Body of pancreas (tissue), 4 donors: ENCODE data around the gene HYAL2. TPM values are rescaled to one million over a fixed set of nuclear protein-coding genes. Genes with fewer than 3 reads are reported as not detected.

ENCODE experiments used
- ATAC-seq: fragments of 150-250 bp; one replicate; pipeline ENCODE4 v1.9.1; 2016
- DNase-seq, 4 donors: peaks; one replicate each; pipeline ENCODE4 v3.0.0-alpha.2; 2019
- H3K27ac ChIP-seq, 4 donors: fragments of 200-600 bp; sonication (generic); 1 replicate in 3 of 4; 2 replicates in 1 of 4; pipeline versions ENCODE4 v1.5.1 to v1.6.1; 2016 to 2019; ENCODE audit warnings: mild to moderate bottlenecking in 1 of 4, mixed read lengths in 1 of 4, moderate library complexity in 1 of 4
- H3K27me3 ChIP-seq, 2 donors: fragments of 200-600 bp; sonication (generic); one replicate each; pipeline ENCODE4 v1.6.0; 2016; ENCODE audit warnings: mild to moderate bottlenecking in 1 of 2
- H3K36me3 ChIP-seq, 2 donors: fragments of 200-600 bp; sonication (generic); replicated peaks in 1 of 2; 2 replicates each; pipeline ENCODE4 v1.5.1; 2016; ENCODE audit warnings: low read depth in 2 of 2; ENCODE audit not compliant: insufficient read depth in 1 of 2
- H3K4me1 ChIP-seq: fragments of 200-600 bp; sonication (generic); one replicate; pipeline ENCODE4 v1.6.0; 2016
- H3K4me3 ChIP-seq, 2 donors: fragments of 200-600 bp; sonication (generic); 1 replicate in 1 of 2; 2 replicates in 1 of 2; pipeline ENCODE4 v1.5.1; 2016 to 2019
- H3K9me3 ChIP-seq, 3 donors: fragments of 200-600 bp; sonication (generic); 1 replicate in 2 of 3; 2 replicates in 1 of 3; pipeline ENCODE4 v1.5.1; 2016
- POLR2A ChIP-seq, 3 donors: fragments of 450-650 bp; IDR thresholded peaks; one replicate each; pipeline ENCODE4 v1.6.1; 2016; ENCODE audit warnings: antibody characterized with exemption in 3 of 3, mild to moderate bottlenecking in 2 of 3
- WGBS, 2 donors: methylation state at CpG; one replicate each; pipeline ENCODE4 v1.1.5; 2017; 5-methylcytosine and 5-hydroxymethylcytosine counted together
- intact Hi-C: fragments of 100-400 bp; cut with DNase I; formaldehyde crosslinking; loops from one replicate; pipeline ENCODE4 v1.15.1; 2023
- total RNA-seq, 2 donors: library from RNA; depleted of rRNA; stranded (reverse); fragments of >200 nt; gene quantifications; one replicate each; pipeline ENCODE4 v1.1.0, GENCODE V29; 2016
- TF ChIP-seq, protein P1 (sequence below), 7 experiments: fragments of 450-650 bp in 4 of 7; fragments of 200-600 bp in 3 of 7; sonication (generic) in 3 of 7; IDR thresholded peaks; one replicate each; pipeline ENCODE4 v1.5.1; 2016 to 2019; ENCODE audit warnings: antibody characterized with exemption in 7 of 7

The HYAL2 gene
- total RNA-seq, 2 donors from 2014 or later, result 35.6 to 48.3 TPM

DNA sequence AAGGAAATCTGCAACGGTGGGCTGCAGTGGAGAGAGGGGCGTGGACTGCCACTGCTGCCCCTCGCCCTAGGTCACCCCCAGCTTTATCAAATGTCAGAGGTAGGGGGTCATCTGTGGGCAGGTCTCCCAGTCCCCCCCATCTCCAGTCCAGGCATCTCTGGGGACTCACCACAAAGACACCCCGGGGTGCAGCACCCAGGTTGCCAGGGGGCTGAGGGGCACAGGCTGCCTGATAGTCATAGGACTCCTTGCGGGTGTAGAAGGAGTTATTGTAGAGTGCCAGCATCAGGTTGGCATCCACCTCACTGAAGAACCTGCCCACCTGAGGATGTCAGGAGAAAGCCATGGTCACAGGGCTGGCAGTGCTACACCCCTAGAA is 43.3 kb upstream of the HYAL2 start:
- WGBS, 2 donors, result 54 to 86% methylated on average over 1 to 5 of the region's 5 CpGs

DNA sequence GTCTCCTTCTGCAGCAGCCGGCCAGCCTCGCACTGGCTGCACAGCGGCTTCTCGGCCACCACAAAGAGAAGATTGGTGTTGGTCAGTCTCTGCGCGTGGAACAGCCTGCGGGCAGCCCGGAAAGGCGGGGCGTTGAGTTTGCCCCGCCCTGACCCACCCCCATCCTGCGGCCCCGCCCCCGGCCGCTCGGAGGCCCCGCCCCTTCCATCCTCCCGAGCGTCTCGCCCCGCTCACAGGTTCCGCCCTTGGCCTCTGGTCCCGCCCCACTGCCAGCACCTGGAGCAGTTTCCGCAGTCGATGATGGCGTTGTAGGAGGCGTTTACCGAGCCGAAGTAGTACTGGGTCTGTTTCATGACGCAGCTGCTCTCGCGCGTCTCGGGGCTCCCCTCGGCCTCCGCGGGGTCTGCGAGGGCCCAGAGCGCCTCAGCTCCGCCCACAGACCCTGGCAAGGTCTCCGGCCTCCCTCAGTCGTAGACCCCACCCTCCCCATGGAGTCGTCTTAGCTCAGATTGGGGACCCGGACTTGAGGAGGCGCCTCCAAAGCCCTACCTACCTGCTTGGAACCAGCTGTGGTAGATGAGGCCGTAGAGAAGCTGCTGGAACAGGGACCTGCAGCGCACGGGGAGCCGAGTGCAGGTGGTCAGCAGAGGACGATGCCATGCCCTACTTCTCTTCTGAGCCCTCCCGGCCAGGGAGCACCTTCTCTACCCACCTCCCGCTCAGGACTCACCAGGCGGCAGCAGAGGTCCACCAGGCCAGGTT is 42.7 kb upstream of the HYAL2 start:
- peak overlapping the region; percentile 57 to 79 (median 70) for H3K27ac ChIP-seq
- no peaks in the 10 kb centered on the region for H3K27me3 ChIP-seq
- TF ChIP-seq, protein P1, sequence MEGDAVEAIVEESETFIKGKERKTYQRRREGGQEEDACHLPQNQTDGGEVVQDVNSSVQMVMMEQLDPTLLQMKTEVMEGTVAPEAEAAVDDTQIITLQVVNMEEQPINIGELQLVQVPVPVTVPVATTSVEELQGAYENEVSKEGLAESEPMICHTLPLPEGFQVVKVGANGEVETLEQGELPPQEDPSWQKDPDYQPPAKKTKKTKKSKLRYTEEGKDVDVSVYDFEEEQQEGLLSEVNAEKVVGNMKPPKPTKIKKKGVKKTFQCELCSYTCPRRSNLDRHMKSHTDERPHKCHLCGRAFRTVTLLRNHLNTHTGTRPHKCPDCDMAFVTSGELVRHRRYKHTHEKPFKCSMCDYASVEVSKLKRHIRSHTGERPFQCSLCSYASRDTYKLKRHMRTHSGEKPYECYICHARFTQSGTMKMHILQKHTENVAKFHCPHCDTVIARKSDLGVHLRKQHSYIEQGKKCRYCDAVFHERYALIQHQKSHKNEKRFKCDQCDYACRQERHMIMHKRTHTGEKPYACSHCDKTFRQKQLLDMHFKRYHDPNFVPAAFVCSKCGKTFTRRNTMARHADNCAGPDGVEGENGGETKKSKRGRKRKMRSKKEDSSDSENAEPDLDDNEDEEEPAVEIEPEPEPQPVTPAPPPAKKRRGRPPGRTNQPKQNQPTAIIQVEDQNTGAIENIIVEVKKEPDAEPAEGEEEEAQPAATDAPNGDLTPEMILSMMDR (IDR thresholded peaks at IDR 0.05), result peak in 3 of 7 experiments; percentile 14 to 23 (median 20)
- peak; percentile 80 to 88 (median 81) for TF ChIP-seq POLR2A (IDR thresholded peaks at IDR 0.05)
- H3K4me3 ChIP-seq, result peak overlapping the region; percentile 47 to 48
- H3K9me3 ChIP-seq, result no peaks in the 10 kb centered on the region
- ATAC-seq (peak; percentile 95), DNase-seq (peak; percentile 95 to 97 (median 96))
- H3K4me1 ChIP-seq, result peaks cover 30% of the 10 kb centered on the region
- no peaks in the 10 kb centered on the region for H3K36me3 ChIP-seq
- 2% methylated on average over 9 to 53 of the region's 53 CpGs for WGBS, 2 donors
- intact Hi-C loops, result no loop called here

More for the DNA sequence above, 43.3 kb upstream of the HYAL2 start:
- peak overlapping the region in 3 of 4 donors; percentile 57 to 79 (median 69) for H3K27ac ChIP-seq
- H3K36me3 ChIP-seq, result no peaks in the 10 kb centered on the region
- DNase-seq (no peak), ATAC-seq (no peak)
- intact Hi-C loops, result no loop called here
- peaks cover 30% of the 10 kb centered on the region for H3K4me1 ChIP-seq
- peak overlapping the region; percentile 47 to 48 for H3K4me3 ChIP-seq
- no peaks in the 10 kb centered on the region for H3K9me3 ChIP-seq
- no peaks in the 10 kb centered on the region for H3K27me3 ChIP-seq
- TF ChIP-seq POLR2A (IDR thresholded peaks at IDR 0.05), result no peak
- TF ChIP-seq, protein P1 (IDR thresholded peaks at IDR 0.05), result no peak

DNA sequence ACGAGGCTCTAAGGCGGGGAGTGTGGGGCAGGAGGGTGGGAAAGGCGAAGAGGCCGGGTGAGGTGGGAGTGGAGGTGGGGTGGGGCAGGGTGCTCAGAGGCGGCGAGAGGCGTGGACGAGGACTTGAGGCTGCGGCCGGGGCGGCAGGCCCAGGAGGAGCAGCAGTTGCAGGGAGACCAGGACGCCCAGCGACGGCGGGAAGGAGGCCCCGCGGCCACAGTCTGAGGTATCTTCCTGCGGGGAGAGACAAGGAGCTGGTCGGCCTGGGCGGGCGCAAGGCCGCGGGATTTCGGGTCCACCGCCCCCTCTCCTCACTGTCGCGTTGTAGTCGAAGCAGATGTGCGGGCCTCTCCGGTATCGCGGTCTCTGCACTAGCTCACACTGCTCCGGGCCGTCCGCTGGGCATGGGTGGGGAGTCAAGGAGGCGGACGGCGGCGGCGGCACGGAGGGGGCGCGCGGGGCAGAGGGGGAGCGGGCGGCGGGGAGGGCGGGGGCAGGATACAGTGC is 42.1 kb upstream of the HYAL2 start:
- Histone ChIP-seq H3K36me3 (no peaks in the 10 kb centered on the region), H3K27me3 (no peaks in the 10 kb centered on the region), H3K4me3 (peak overlapping the region; percentile 47 to 48), H3K27ac (peak overlapping the region in 3 of 4 donors; percentile 43 to 69 (median 44)), H3K9me3 (no peaks in the 10 kb centered on the region), H3K4me1 (peaks cover 30% of the 10 kb centered on the region)
- WGBS, 2 donors, result 16 to 34% methylated on average over 17 to 45 of the region's 48 CpGs
- TF ChIP-seq, protein P1 (IDR thresholded peaks at IDR 0.05), result no peak
- TF ChIP-seq POLR2A (IDR thresholded peaks at IDR 0.05), result no peak
- DNase-seq, result no peak
- intact Hi-C loops, result no loop called here
- ATAC-seq, result peak; percentile 36

DNA sequence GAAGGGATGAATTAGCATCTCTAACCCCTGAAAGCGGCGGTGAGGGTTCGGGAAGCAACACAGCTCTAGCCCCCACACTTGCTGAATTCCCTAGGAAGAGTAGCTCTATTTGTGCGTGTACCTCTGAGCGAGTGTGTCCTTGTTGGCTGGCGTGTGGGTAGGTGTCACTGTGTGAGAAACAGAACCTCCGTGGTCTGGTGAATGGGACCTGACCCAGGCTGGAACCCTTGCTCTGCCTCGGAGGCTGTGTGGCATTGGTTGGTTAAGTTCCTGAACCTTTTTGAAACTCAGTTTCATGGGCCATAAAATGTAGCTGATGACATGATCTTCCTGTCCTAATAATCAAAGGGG is 37.2 kb upstream of the HYAL2 start:
- intact Hi-C loops, result no loop called here
- H3K27ac ChIP-seq, result peak overlapping the region in 1 of 4 donors; percentile 88
- H3K9me3 ChIP-seq, result no peaks in the 10 kb centered on the region
- WGBS, 2 donors, result 0 to 19% methylated on average over 4 to 8 of the region's 8 CpGs
- TF ChIP-seq POLR2A (IDR thresholded peaks at IDR 0.05), result no peak
- TF ChIP-seq, protein P1 (IDR thresholded peaks at IDR 0.05), result no peak
- no peak for DNase-seq
- peaks cover 42% of the 10 kb centered on the region for H3K4me1 ChIP-seq
- no peaks in the 10 kb centered on the region for H3K27me3 ChIP-seq
- H3K4me3 ChIP-seq, result no peak overlapping the region
- ATAC-seq, result no peak
- H3K36me3 ChIP-seq, result peaks cover 4 to 6% of the 10 kb centered on the region in 2 donors
